ENCODE data around the gene POLR2E.

Gene POLR2E

GRCh38 chr19:1093330-1093729, 1.8 kb downstream of the POLR2E start:
- no peak for ATAC-seq

- ATAC-seq: no peak
Observed at GRCh38 chr19:1091544-1092175, 3.5 kb downstream of the POLR2E start.

- ATAC-seq: no peak
Observed at GRCh38 chr19:1090731-1091543, 4.2 kb downstream of the POLR2E start.

GRCh38 chr19:1089891-1090290, 5.3 kb downstream of the POLR2E start:
- ATAC-seq: no peak

- no peak for ATAC-seq
Observed at GRCh38 chr19:1089126-1089771, 5.9 kb downstream of the POLR2E start.

GRCh38 chr19:1088416-1089010, 6.7 kb downstream of the POLR2E start:
- ATAC-seq: peak; percentile 6

- ATAC-seq: peak; percentile 17 to 30
Observed at GRCh38 chr19:1087813-1088415, 7.3 kb downstream of the POLR2E start.

- no peak for ATAC-seq
Observed at GRCh38 chr19:1086613-1087012, 8.6 kb downstream of the POLR2E start.

GRCh38 chr19:1085676-1086442, 9.3 kb downstream of the POLR2E start:
- ATAC-seq: no peak

- ATAC-seq: no peak
Observed at GRCh38 chr19:1085053-1085658, 10.0 kb downstream of the POLR2E start.

- ATAC-seq: no peak
Observed at GRCh38 chr19:1084024-1084868, 10.9 kb downstream of the POLR2E start.

GRCh38 chr19:1082928-1083816, 12.0 kb downstream of the POLR2E start:
- no peak for ATAC-seq

- ATAC-seq: peak; percentile 50 to 62
Observed at GRCh38 chr19:1082165-1082927, 12.8 kb downstream of the POLR2E start.

- no peak for ATAC-seq
Observed at GRCh38 chr19:1081301-1082164, 13.6 kb downstream of the POLR2E start.

GRCh38 chr19:1080360-1081161, 14.6 kb downstream of the POLR2E start:
- ATAC-seq: no peak

GRCh38 chr19:1079566-1080111, 15.5 kb downstream of the POLR2E start:
- ATAC-seq: no peak

GRCh38 chr19:1076951-1077350, 18.2 kb downstream of the POLR2E start:
- peak; percentile 91 to 92 for ATAC-seq
